HG02938 (cell line): ENCODE results near the gene NLRP9.

Experiments
- ATAC-seq: cut with Tn5 transposase; IDR thresholded peaks from one replicate; pipeline ENCODE4 v1.9.1; 2021; ENCODE audit warnings: mild to moderate bottlenecking, moderate library complexity; ENCODE audit not compliant: unreplicated experiment

NLRP9 gene

DNA sequence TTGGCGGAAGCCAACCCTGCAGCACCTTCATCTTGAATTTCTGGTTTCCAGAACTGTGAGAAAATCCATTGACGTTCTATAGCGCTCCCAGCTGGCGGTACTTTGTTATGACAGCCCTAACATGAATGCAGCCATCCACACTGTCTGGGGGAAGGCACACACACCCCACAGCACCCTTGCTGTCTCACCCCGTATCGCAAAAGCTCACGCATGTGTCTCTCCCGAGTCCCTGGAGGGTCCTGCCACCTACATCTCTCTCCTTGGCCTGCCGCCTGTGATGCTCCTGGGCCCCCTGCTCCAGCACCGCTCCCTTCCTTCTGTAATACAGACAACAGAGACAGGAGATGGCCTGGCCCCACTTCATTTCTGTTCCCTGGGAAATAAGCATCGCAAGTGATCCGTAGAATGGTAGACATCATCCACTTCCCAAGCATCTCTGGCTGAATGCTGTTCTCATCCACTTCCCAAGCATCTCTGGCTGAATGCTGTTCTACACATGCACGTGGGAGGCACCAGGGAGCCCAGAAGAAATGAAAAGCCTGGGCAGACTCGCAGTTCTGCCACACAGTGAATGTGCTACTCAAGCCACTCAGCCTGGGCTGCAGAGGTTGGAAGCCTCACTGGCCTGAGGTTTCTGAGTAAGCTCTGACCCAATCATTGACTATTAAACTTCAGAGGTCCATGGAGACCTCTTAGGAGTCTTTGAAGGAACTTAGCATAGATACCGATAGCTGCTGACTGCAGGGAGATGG is 33.5 kb downstream of the NLRP9 start:
- ATAC-seq = no peak

- ATAC-seq = no peak
These were observed 34.4 kb downstream of the NLRP9 start for GRCh38 chr19:55703790-55704215.

DNA sequence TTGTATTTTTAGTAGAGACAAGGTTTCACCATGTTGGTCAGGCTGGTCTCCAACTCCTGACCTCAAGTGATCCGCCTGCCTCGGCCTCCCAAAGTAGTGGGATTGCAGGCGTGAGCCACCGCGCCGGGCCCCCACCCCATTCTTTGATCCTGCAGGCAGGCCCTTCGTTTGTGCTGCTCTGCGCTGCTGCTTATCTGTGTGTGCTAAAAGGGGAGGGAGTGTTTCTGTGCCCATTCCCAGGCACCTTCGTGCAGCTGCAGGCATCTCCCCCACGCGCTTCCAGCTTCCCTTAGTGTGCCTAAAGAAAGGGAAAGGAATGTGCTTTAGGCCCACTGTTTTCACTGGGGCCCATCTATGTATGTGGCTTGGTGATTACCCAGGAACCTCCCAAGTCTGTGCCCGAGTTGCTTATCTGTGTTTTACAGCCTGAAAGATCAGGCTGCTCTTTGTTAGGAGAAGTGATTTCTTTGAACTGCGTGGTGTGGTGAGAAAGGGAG is 36.0 kb downstream of the NLRP9 start:
- no peak for ATAC-seq

GRCh38 chr19:55700813-55701212 is 37.4 kb downstream of the NLRP9 start:
- ATAC-seq = no peak

- no peak for ATAC-seq
These were observed 39.0 kb downstream of the NLRP9 start for GRCh38 chr19:55699221-55699620.

GRCh38 chr19:55698256-55698655 is 39.9 kb downstream of the NLRP9 start:
- ATAC-seq = no peak

GRCh38 chr19:55697698-55698097 is 40.5 kb downstream of the NLRP9 start:
- no peak for ATAC-seq

DNA sequence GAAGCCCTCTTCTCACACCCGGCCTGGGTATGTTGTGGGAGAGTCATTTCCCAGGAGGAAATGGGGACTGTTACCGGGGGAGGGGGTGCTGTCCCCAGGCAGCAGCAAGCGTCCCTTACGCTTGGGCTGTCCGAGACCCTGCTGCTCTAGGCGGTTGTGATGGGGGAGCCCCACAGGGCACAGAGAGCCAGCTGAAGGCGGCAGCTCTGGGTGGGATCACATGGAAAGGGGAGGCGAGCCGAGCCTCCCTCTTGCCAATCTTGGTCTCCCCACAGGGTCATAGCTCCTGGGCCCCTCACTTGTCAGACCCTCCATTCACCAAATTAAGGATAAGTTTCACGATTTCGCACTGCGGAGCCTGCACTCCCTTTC is 41.1 kb downstream of the NLRP9 start:
- ATAC-seq = no peak

DNA sequence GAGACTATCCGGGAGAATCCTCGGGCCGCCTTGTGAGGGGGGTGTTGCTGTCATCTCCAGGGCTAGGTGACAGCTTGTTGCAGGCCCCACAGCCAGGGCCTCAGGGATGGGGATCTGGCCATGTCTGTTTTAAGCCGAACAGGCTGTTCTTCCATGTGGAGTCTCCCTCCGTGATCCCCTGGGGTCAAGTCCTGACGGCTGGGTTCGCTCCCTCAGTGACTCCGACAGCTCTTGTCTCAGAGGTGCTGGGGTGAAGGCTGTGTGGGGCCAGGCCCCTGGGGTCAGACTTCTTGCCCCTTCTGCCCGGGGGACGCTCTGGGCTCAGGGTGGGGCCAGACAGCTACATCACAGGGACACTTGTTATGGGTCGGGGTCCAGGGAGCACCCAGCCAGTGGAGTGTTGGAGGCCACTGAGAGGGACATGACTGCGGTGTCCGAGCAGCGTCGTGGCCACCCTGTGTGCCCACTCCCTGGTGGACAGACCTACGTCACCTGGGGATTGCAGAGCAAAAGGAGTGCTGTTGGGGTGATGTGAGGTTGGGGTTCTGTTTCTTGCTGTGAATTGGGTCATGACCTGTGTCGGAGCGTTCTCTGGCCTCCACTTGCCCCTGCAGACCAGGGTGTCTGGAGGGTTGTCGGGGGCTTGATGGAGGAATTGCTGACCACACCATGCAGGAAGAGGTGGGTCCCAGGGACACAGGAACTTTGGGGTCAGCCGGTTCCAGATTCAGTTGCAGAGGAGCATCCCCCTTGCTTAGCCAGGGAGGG is 41.7 kb downstream of the NLRP9 start:
- ATAC-seq = no peak

GRCh38 chr19:55695511-55696290 is 42.5 kb downstream of the NLRP9 start:
- no peak for ATAC-seq

GRCh38 chr19:55694656-55695491 is 43.3 kb downstream of the NLRP9 start:
- ATAC-seq = no peak

DNA sequence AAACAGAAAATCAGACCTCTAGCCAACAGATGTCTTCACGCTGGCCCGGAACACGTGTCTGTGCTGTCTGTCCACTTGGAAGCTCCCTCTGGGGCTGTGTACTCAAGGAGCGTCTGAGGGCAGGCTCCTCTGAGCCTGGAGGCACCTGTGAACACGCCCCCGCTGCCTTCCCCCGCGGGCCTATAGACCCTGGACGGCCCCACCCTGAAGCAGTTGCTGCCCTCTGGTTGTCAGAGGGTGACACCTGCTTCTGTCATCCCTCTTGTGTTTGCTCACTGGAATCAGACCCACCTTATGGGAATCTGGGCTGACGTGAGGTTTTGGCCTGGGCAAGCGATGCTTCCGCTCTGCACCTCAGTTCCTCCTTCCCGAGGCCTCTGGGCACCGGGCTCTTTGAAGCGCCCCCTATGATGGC is 44.0 kb downstream of the NLRP9 start:
- ATAC-seq = no peak

GRCh38 chr19:55693336-55693974 is 44.7 kb downstream of the NLRP9 start:
- no peak for ATAC-seq

- no peak for ATAC-seq
These were observed 45.5 kb downstream of the NLRP9 start for GRCh38 chr19:55692681-55693081.

DNA sequence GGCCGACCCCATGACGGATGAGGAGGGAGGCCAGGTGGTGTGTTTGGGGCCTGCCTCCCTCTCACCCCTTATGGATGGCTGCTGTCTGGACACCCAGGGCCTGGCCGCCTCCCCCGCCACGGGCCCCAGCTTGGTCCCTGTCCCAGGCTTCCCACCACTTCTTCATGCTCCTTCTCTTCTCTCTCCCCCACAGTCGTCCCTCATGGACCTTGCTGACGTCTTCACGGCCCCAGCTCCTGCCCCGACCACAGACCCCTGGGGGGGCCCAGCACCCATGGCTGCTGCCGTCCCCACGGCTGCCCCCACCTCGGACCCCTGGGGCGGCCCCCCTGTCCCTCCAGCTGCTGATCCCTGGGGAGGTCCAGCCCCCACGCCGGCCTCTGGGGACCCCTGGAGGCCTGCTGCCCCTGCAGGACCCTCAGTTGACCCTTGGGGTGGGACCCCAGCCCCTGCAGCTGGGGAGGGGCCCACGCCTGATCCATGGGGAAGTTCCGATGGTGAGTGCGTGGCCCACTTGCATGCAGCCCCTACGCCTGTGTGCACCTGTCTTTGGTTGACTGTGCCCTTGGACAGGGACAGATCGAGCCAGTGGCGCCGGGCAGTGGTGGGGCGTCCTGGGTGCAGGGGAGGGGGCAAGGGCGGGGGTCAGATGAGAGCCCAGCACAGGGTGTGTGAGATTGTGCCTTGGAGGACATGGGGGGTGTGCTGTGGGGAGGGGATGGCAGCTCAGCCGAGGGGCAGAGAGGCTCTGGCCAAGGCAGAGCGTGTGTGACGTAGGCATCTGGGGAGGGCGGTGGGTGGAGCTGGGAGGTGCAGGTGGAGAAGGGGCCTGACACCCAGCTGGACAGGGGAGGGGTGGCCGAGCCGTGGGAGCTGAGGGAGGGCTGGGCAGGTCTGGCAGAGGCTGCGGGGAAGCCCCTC is 46.4 kb downstream of the NLRP9 start:
- no peak for ATAC-seq

- ATAC-seq = no peak
These were observed 47.2 kb downstream of the NLRP9 start for GRCh38 chr19:55690769-55691545.

GRCh38 chr19:55690109-55690768 is 48.0 kb downstream of the NLRP9 start:
- no peak for ATAC-seq
